Activated CD8-positive, alpha-beta memory T cell treated with anti-CD3 and anti-CD28 coated beads, Interleukin-2, amount 50 U/mL, for 4 hours (primary cell): ENCODE data around the gene DENND6A.
"Not testable (repeated sequence)": the region's sequence is repeated elsewhere in the genome, so short reads cannot be mapped to it uniquely, and the experiment has no call there.

ENCODE experiments used
- DNase-seq: peaks from one replicate; pipeline ENCODE4 v3.0.0-alpha.2; 2020

Gene DENND6A

GRCh38 chr3:57624801-57625200 is 68.1 kb downstream of the DENND6A start:
- DNase-seq, result no peak

GRCh38 chr3:57622362-57622761 is 70.5 kb downstream of the DENND6A start:
- DNase-seq, result no peak

GRCh38 chr3:57617739-57618138 is 75.1 kb downstream of the DENND6A start:
- DNase-seq, result no peak

GRCh38 chr3:57616233-57616632 is 76.6 kb downstream of the DENND6A start:
- DNase-seq, result no peak

GRCh38 chr3:57611870-57612269 is 81.0 kb downstream of the DENND6A start:
- DNase-seq, result not testable (repeated sequence)

GRCh38 chr3:57605683-57606082 is 87.2 kb downstream of the DENND6A start:
- DNase-seq, result no peak

GRCh38 chr3:57604971-57605370 is 87.9 kb downstream of the DENND6A start:
- DNase-seq, result no peak

GRCh38 chr3:57600195-57600594 is 92.7 kb downstream of the DENND6A start:
- no peak for DNase-seq

GRCh38 chr3:57598765-57599360 is 94.0 kb downstream of the DENND6A start:
- DNase-seq, result no peak

- DNase-seq, result peak; percentile 99
Observed at GRCh38 chr3:57597127-57597923, 95.6 kb downstream of the DENND6A start, which contains the start of gene ARF4. TSS of gene ARF4 (minus strand) at chr3:57597344. CDS start at chr3:57597140, 204 bp downstream.

- DNase-seq, result peak; percentile 44
Observed at GRCh38 chr3:57596495-57597126, 96.3 kb downstream of the DENND6A start.

GRCh38 chr3:57594576-57594975 is 98.3 kb downstream of the DENND6A start:
- DNase-seq, result no peak

GRCh38 chr3:57594144-57594543 is 98.7 kb downstream of the DENND6A start:
- DNase-seq, result no peak

- DNase-seq, result no peak
Observed at GRCh38 chr3:57592306-57592705, 100.6 kb downstream of the DENND6A start.

- DNase-seq, result no peak
Observed at GRCh38 chr3:57587905-57588304, 105.0 kb downstream of the DENND6A start.

- DNase-seq, result no peak
Observed at GRCh38 chr3:57586778-57587177, 106.1 kb downstream of the DENND6A start.

GRCh38 chr3:57583544-57583943 is 109.3 kb downstream of the DENND6A start:
- DNase-seq, result no peak

GRCh38 chr3:57582474-57583168 is 110.3 kb downstream of the DENND6A start:
- DNase-seq, result no peak

- no peak for DNase-seq
Observed at GRCh38 chr3:57577801-57578200, 115.1 kb downstream of the DENND6A start.

GRCh38 chr3:57575966-57576626 is 116.8 kb downstream of the DENND6A start:
- DNase-seq, result no peak
